HG03457 (cell line): Measurements from ENCODE around the gene DEUP1.
"Not testable (repeated sequence)": the region's sequence is repeated elsewhere in the genome, so short reads cannot be mapped to it uniquely, and the experiment has no call there.

Experiments used
- ATAC-seq: cut with Tn5 transposase; IDR thresholded peaks from one replicate; pipeline ENCODE4 v1.9.1; 2021; ENCODE audit warnings: moderate number of reproducible peaks; ENCODE audit not compliant: unreplicated experiment

Gene DEUP1

GRCh38 chr11:93330446-93330984, at the start of gene DEUP1:
DEUP1 (plus strand) TSS chr11:93330742; CDS start chr11:93332260, 1,518 bp downstream.
- ATAC-seq: no peak

GRCh38 chr11:93285430-93285829, 45.1 kb upstream of the DEUP1 start:
- ATAC-seq: no peak

- no peak for ATAC-seq
Measured at GRCh38 chr11:93287434-93287833, 43.1 kb upstream of the DEUP1 start.

- no peak for ATAC-seq
Measured at GRCh38 chr11:93288079-93288478, 42.5 kb upstream of the DEUP1 start.

GRCh38 chr11:93288767-93289166, 41.8 kb upstream of the DEUP1 start:
- ATAC-seq: no peak

GRCh38 chr11:93289782-93290463, 40.6 kb upstream of the DEUP1 start:
- ATAC-seq: no peak

- ATAC-seq: no peak
Measured at GRCh38 chr11:93291110-93291509, 39.4 kb upstream of the DEUP1 start.

- ATAC-seq: no peak
Measured at GRCh38 chr11:93291898-93292297, 38.6 kb upstream of the DEUP1 start.

GRCh38 chr11:93295921-93296575, 34.5 kb upstream of the DEUP1 start:
- ATAC-seq: no peak

GRCh38 chr11:93303689-93304088, 26.9 kb upstream of the DEUP1 start:
- no peak for ATAC-seq

GRCh38 chr11:93314399-93314798, 16.1 kb upstream of the DEUP1 start:
- not testable (repeated sequence) for ATAC-seq

GRCh38 chr11:93319224-93319839, 11.2 kb upstream of the DEUP1 start:
- ATAC-seq: no peak

- no peak for ATAC-seq
Measured at GRCh38 chr11:93320230-93320629, 10.3 kb upstream of the DEUP1 start.

- ATAC-seq: no peak
Measured at GRCh38 chr11:93322207-93322606, 8.3 kb upstream of the DEUP1 start.

GRCh38 chr11:93323747-93324146, 6.8 kb upstream of the DEUP1 start:
- no peak for ATAC-seq

GRCh38 chr11:93324500-93324899, 6.0 kb upstream of the DEUP1 start:
- ATAC-seq: no peak

GRCh38 chr11:93326681-93327080, 3.9 kb upstream of the DEUP1 start:
- no peak for ATAC-seq

GRCh38 chr11:93329936-93330445, 551 bp upstream of the DEUP1 start:
- ATAC-seq: no peak

- no peak for ATAC-seq
Measured at GRCh38 chr11:93340223-93340622, 9.7 kb downstream of the DEUP1 start.

GRCh38 chr11:93344855-93345333, 14.4 kb downstream of the DEUP1 start:
- ATAC-seq: no peak

- no peak for ATAC-seq
Measured at GRCh38 chr11:93348930-93349329, 18.4 kb downstream of the DEUP1 start.

GRCh38 chr11:93350835-93351234, 20.3 kb downstream of the DEUP1 start:
- ATAC-seq: no peak
